Fibroblast of villous mesenchyme (primary cell): Measurements from ENCODE around the gene EI24. TPM values are rescaled to one million over a fixed set of nuclear protein-coding genes. Genes with fewer than 3 reads are reported as not detected.
A peak's percentile ranks its signal among the peaks of the same experiment; 100 is the strongest.

Experiments
- DNase-seq: peaks from one replicate; pipeline ENCODE4 v3.0.0-alpha.2; 2010; ENCODE audit warnings: low read depth
- H3K4me3 ChIP-seq: 2 replicates; pipeline ENCODE4 v1.5.1; 2011; ENCODE audit warnings: low read depth, mild to moderate bottlenecking, low read length
- total RNA-seq: library from RNA; depleted of rRNA; stranded (reverse); fragments of >200 nt; gene quantifications from 2 replicates; pipeline ENCODE4 v1.2.3, GENCODE V29; 2012
- TF ChIP-seq, protein P1 (sequence below): IDR thresholded peaks from 2 replicates; pipeline ENCODE4 v1.5.1; 2012; ENCODE audit warnings: low read depth, mild to moderate bottlenecking, low read length; ENCODE audit not compliant: insufficient read depth

EI24 gene
- total RNA-seq, 1 donor, result 111 TPM

- TF ChIP-seq, protein P1, sequence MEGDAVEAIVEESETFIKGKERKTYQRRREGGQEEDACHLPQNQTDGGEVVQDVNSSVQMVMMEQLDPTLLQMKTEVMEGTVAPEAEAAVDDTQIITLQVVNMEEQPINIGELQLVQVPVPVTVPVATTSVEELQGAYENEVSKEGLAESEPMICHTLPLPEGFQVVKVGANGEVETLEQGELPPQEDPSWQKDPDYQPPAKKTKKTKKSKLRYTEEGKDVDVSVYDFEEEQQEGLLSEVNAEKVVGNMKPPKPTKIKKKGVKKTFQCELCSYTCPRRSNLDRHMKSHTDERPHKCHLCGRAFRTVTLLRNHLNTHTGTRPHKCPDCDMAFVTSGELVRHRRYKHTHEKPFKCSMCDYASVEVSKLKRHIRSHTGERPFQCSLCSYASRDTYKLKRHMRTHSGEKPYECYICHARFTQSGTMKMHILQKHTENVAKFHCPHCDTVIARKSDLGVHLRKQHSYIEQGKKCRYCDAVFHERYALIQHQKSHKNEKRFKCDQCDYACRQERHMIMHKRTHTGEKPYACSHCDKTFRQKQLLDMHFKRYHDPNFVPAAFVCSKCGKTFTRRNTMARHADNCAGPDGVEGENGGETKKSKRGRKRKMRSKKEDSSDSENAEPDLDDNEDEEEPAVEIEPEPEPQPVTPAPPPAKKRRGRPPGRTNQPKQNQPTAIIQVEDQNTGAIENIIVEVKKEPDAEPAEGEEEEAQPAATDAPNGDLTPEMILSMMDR, result no peak
- no peak overlapping the region for H3K4me3 ChIP-seq
- no peak for DNase-seq
Measured at GRCh38 chr11:125605417-125605816, 36.1 kb downstream of the EI24 start.

GRCh38 chr11:125609545-125609944 is 40.3 kb downstream of the EI24 start:
- no peak for DNase-seq
- no peak overlapping the region for H3K4me3 ChIP-seq
- TF ChIP-seq, protein P1, result no peak

DNA sequence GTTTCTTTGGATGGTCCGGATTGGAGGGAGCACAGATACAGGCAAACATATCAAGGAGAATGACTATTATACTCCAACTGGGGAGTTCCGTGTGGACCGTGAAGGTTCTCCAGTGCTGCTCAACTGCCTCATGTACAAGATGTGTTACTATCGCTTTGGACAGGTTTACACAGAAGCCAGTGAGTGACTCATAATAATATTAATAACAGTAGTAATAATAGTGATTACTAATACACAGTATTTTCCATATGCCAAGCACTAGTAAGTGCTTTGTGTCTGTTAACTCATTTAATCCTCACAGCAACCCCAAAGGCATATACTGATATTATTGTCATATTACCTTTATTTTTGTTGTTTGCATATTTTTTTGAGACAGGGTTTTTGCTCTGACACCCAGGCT is 49.1 kb downstream of the EI24 start:
- no peak overlapping the region for H3K4me3 ChIP-seq
- no peak for DNase-seq
- TF ChIP-seq, protein P1, result no peak

DNA sequence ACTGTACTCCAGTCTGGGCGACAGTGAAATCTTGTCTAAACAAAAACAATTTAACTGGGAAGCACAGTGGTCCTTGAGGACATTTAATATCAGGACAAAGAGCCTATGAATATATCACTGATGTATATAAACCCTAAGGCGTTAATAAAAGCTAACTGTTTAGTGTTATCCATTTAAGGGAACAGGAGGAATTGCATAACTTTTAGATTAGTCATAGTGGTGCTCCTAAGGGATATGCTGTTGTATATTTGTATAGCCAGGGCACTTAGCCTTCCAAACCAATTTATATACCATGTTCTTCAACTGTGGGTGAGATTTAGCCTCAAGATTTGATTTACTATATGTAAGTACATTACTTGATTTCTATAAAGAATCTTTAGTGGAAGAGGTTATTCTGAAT is 52.7 kb downstream of the EI24 start:
- DNase-seq, result peak; percentile 62
- TF ChIP-seq, protein P1, result no peak
- H3K4me3 ChIP-seq, result no peak overlapping the region

DNA sequence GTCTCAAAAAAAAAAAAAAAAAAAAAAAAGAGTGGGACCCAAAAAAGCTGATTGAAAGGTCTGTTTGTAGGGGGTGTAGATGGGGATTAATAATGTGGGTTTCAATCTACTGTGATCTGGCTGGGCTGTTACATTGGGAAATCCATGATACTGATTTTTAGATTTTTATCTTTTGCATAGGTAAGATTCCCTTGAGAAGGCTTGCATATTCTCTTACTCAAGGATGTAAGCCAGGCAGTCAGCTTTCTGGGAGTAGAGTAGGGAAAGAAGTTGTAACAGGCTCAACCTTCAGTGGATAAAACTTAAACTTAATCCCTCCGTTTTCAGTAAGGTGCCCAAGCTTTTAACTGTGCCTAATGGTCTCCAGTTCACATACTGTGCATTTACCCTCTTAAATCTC is 53.8 kb downstream of the EI24 start:
- H3K4me3 ChIP-seq, result no peak overlapping the region
- no peak for DNase-seq

DNA sequence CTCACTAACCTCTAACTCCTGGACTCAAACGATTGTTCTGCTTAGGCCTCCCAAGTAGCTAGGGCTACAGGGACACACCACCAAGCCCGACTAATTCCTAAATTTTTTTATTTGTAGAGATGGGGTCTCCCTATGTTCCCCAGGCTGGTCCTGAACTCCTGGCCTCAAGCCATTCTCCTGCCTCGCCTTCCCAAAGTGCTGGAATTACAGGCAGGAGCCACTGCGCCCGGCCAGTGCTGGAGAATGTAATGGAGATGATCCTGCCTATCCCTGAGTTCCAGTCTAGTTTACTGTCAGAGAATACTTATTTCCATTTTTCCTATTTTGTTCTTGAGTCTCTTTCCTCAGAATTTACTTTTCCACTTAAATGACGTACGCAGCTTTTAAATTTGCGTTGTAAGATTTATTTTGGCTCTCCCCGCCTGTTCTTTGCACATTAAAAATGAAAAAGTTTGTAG is 55.5 kb downstream of the EI24 start, which contains the start of gene CHEK1:
Gene CHEK1, plus strand, starts transcription at position 408 of the 458 bp plus-strand sequence. CDS start 1,606 bp downstream, outside the sequence.
- TF ChIP-seq, protein P1, result no peak
- peak within 1 kb of the TSS; percentile 85 for H3K4me3 ChIP-seq
- DNase-seq, result no peak

More for the DNA sequence above, 53.8 kb downstream of the EI24 start:
- TF ChIP-seq, protein P1, result no peak

GRCh38 chr11:125625225-125625629 is 56.0 kb downstream of the EI24 start:
- DNase-seq, result no peak
- TF ChIP-seq, protein P1, result no peak
- peak overlapping the region; percentile 85 for H3K4me3 ChIP-seq
